Measurements from ENCODE around the gene ATP5PF.
A peak's percentile ranks its signal among the peaks of the same experiment; 100 is the strongest.
"Not testable (repeated sequence)": the region's sequence is repeated elsewhere in the genome, so short reads cannot be mapped to it uniquely, and the experiment has no call there.

ATP5PF gene, protein sequence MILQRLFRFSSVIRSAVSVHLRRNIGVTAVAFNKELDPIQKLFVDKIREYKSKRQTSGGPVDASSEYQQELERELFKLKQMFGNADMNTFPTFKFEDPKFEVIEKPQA

DNA sequence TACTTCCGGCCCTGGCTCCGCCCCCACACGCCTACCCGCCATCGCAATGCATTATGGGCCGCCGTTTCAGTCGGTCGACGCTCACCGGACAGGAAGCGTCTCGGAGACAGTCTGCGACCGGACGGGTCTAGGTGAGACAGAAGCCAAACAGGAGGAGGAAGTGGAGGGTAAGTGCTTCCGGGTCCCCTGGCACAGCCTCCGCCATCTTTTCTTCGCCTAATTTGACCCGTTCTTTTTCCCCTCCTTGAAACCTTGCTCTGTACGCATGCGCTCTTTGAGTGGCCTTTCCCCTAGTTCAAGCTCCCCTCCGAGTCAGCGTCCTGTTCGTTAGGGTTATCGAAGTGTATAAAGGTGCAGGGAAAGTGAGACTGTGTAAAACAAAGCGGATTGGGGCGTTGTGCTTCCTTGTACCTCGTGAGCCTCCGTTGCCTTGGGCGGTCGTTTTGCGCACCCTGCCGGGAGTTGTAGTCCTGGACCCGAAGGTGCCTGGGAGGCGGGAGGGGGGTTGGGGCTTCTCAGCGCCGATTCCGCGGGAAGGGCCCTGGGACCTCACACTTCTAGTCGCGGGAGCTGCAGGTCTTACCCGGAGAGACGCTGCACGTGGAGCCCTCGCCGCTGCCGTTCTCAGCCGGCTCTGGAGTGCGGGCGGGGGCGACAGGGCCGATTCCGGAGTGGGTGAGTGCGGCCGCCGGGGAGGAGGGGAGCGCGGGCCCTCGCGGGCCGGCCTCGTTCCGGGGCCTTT is at the start of gene ATP5PF, which contains the start of gene GABPA:
Gene ATP5PF, minus strand, starts transcription at position 1 of the 742 bp plus-strand sequence. CDS start 5,110 bp downstream, outside the sequence.
Gene GABPA, plus strand, starts transcription at position 69 of the 742 bp plus-strand sequence. CDS start 6,627 bp downstream, outside the sequence.
- DNase-seq (ENCODE audit: low read depth), result peak; percentile 95

DNA sequence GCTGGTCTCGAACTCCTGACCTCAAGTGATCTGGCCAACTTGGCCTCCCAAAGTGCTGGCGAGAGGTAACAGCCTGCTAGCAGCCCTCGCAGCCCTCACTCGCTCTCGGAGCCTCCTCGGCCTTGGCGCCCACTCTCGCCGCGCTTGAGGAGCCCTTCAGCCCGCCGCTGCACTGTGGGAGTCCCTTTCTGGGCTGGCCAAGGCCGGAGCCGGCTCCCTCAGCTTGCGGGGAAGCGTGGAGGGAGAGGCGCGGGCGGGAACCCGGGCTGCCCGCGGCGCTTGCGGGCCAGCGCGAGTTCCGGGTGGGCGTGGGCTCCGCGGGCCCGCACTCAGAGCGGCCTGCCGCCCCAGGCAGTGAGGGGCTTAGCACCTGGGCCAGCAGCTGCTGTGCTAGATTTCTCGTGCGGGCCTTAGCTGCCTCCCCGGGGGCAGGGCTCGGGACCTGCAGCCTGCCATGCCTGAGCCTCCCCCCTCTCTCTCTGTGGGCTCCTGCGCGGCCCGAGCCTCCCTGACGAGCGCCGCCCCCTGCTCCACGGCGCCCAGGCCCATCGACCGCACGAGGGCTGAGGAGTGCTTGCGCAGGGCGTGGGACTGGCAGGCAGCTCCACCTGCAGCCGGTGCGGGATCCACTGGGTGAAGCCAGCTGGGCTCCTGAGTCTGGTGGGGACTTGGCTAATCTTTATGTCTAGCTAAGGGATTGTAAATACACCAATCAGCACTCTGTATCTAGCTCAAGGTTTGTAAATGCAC is 43.6 kb upstream of the ATP5PF start:
- DNase-seq (ENCODE audit: low read depth), result not testable (repeated sequence)

DNA sequence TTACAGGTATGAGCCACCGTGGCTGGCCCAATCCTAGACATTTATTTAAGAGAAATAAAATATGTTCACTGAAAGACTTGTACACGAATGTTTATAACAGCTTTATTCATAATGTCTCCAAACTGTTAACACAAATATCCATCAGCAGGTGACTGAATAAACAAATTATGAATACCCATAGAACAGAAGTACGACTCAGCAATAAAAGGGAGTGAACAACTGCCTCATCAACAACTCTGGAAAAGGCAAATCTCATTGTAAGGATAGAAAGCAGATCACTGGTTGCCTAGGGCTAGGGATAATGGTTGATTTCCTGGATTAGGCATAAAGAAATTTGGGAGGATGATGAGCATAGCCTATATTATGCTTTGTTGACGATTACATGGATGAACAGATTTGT is 41.7 kb upstream of the ATP5PF start:
- DNase-seq (ENCODE audit: low read depth), result no peak

DNA sequence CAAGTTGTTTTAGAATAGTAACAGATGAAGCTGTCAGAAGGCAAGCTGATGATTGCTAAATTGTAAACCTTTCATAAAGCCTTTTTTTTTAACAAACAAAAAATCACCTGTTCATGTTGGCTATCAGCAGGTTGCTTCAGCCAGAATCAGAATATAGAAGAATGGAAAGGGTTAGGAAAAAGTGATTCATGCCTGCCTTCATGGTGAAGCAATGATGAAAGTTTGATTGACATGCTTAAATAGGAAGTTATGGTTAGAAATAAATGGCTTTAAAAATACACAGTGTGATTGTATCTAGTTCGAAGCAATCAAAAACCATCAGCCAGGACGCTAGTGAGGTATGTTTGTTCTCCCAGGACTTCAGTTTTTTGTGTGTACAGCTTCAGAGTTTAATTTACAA is 38.0 kb upstream of the ATP5PF start:
- DNase-seq (ENCODE audit: low read depth), result no peak

DNA sequence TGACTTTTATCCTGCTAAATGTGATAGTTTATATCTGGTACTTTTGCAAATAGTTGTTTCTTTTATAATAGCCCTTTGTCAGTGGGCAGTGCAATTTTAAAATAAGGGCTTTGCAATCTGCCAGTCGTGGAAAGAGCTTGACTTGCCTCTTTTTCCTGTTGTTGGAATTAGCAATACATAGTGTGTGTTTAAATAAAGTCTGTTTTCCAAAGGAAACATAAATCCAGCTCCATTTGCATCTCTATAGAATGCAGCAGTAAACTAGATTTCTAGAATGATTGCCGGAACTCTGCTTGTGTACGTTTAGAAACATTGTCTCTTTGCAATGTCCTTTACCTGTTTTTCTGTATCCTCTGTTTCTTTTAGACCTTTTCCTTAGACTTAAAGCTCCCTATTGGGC is 33.2 kb upstream of the ATP5PF start:
- DNase-seq (ENCODE audit: low read depth), result no peak

DNA sequence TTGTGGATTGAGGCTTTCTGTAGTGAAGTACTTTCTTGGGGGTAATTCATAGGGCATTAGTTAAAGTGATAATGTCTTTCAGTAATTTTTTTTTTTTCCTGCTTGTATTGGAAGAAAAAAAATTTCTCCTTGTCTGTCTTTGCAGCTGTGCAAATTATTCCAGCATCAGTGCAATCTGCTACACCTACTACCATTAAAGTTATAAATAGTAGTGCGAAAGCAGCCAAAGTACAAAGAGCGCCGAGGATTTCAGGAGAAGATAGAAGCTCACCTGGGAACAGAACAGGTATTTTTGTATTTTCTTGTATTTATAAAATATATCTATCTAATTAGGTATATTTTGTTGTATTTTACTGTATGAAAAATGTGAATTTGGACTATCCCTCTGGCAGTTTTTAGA is 29.4 kb upstream of the ATP5PF start:
- no peak for DNase-seq (ENCODE audit: low read depth)

DNA sequence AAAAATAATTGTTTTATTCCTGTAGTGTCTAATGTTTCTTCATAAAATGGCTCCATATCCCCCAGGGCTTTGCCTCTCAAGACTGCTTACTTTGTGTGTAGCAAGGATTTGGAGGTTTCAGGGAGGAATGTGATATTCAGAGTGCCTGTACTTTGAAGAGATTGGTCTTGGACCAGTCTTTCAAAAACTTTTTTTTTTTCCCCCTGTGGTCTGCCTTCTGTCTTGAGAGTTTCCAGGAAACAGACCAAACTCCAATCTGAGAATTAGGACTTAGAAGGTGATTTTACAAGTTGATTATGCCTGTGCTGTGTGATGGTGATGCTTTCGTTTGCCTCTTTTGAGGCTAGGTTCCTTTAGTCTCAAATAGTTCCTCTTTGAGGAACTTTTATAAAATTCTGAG is 26.0 kb upstream of the ATP5PF start:
- no peak for DNase-seq (ENCODE audit: low read depth)

DNA sequence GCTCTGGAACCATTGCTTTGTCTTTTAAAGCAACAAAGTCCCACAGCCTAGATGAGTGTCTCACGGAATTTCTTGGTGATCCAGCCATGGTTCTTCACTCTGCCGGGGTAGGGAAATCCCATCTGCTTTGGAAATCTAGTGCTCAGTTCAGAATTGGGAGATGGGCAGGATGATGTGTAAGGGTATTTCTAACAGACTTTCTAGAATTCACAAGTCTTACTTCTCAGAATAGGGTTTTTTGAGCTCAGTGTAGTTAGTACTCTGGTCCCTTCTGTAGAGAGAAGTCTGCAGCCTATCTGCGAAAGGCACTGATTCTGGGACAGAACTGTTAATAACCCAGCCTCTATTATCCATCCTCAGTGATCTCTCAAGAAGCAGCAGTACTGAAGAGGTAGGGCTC is 25.4 kb upstream of the ATP5PF start:
- no peak for DNase-seq (ENCODE audit: low read depth)

DNA sequence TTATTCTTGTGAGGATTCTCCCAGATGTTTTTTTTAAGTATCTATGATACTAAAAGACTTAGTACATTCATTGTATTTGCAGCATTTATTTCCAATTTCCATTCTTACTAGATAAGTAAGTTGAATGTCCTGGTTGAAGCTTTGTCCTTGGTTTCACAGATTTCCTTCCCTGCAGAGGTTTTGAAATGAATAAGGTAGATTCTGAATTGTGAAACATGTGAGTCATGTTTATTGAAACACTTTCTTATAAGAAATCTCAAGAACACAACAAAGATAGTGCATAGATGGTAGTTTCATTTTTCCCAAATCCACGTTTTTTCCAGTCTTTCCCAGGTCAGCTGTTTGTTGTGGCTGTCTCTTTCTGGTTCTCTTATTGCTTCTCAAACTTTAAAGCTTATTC is 24.9 kb upstream of the ATP5PF start:
- no peak for DNase-seq (ENCODE audit: low read depth)

DNA sequence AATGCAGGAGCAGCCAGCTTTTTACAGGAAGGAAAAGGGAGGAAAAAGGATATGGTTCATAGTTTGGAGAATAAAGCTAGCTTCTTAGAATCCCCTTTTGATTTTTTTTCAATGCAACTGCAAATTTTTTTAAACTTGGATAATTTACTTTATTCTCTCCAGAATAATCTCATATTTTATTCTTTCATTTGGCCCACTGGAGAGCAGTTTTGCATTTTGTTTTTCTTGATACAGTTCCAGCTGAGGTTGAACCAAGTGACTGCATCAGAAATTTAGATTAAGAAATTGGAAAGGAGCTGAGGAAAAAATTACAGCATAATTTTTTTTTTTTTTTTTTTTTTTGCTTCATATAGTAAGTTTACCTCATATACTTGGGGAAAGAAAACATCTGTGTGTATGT is 22.8 kb upstream of the ATP5PF start:
- DNase-seq (ENCODE audit: low read depth), result no peak

DNA sequence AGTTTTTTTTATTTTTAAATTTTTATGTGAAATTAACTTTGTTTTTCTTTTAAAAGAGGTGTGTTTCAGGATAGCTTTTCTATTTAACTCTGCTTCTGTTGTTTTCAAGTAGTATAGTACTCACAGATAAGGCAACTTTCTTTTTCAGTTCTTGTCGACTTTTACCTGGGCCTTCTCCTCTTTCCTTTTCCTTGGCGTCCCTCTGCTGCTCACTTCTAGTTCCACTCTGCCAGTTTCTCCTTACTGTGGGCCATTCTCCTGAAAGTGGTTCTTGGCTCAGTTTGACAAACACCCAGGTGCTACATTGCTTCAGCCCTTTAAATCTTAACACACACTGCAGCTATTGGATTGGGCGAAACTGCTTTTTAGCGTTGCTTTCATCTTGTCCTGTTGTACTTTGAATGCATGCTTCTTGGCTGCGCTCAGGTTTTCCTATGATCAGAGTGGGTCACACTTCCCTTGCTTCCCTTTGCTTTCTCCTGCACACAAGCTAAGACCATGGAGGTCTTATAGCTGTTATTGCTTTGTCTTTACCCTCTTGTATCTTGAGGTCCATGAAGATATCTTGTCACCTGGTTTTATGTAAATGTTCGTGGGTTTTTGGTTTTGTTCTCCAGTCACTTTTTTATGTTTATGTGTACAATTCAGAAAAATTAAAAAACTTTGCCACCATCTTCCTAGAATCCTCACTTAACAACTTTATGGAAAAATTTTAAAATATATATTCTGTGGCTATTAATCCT is 21.7 kb upstream of the ATP5PF start:
- no peak for DNase-seq (ENCODE audit: low read depth)

DNA sequence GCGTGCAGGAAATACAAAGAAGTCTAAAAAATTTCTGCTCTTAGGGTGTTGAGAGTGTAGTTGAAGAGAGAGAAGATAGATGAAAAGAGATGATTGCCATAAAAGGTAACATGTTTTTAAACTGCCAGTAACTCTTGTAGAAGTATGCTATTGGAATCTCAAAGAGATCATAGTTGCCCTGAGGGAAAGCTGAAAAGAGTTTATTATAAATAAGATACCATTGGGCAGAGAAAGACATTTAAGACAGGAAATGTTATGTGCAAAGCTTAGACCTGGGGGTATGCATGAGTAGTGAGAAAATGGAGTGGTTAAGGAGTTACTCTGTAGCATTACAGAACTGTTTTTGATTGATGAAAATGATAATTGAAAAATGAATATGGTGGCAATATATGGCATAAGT is 17.7 kb upstream of the ATP5PF start:
- DNase-seq (ENCODE audit: low read depth), result no peak

DNA sequence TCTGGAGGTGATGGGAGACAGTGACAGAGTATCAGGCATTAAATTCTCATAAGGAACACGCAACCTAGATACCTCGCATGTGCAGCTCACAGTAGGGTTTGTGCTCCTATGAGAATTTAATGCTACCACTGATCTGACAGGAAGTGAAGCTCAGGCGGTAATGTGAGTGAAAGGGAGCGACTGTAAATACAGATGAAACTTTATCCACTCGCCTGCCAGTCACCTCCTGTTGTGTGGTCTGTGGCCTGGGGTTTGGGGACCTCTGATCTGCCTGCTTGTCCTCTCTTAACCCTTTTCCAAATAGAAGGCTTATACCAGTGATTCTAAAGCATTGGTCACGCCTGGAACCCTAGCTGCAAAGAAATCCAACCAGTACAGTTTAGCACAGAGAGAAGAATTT is 15.4 kb upstream of the ATP5PF start:
- no peak for DNase-seq (ENCODE audit: low read depth)

DNA sequence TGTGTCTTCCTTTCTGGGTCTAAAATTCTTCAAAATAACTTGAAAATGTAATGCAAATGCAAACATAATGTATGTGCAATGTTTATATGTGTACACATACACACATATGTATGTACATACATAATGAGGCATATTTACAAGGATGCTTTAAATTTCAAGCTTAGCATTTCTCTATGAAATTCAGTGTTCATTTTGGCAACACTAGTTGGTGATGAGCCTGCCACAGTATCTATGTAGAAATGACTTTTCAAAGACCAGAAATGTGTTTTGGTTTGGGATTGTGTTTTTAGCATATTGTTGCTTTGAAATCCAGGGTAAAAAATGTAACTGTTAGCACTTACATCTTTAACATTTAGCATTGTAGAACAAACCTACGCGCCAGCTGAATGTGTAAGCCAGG is 10.2 kb upstream of the ATP5PF start:
- no peak for DNase-seq (ENCODE audit: low read depth)

DNA sequence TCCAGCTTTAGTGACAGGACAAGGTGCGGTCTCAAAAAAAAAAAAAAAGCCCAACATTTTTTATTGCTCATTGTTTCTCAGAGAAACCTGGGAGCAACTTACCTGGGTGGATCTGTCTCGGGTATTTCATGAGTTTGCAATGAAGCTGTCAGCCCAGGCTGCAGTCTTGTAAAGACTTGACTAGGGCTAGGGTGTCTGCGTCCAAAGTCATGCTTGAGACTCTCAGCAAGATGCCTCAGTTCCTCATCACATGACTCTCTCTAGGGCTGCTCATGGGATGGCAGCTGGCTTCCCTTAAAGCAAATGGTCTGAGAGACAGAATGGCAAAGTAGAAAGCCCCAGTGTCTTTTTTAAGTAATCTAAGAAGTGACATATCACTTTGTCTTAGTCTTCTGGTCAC is 8.2 kb upstream of the ATP5PF start:
- DNase-seq (ENCODE audit: low read depth), result no peak

DNA sequence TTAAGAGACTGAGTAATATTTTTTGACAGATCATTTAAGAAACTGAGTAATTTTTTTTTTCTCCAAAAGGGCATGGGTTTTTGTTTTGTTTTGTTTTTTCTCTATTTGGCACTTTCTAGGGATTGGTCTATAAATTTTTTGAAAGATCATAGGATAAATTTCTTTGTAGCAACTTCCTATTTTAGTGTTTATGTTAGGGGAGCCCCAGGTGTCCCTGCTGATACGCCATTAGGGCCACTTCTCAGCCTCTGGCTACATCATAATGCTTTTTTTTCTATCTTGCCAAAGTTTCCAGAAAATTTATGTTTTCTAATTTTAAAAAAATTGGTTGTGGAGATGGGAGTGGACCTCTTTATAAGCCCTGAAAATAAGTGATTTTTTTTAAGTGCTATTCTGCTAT is 2.7 kb upstream of the ATP5PF start:
- DNase-seq (ENCODE audit: low read depth), result no peak

DNA sequence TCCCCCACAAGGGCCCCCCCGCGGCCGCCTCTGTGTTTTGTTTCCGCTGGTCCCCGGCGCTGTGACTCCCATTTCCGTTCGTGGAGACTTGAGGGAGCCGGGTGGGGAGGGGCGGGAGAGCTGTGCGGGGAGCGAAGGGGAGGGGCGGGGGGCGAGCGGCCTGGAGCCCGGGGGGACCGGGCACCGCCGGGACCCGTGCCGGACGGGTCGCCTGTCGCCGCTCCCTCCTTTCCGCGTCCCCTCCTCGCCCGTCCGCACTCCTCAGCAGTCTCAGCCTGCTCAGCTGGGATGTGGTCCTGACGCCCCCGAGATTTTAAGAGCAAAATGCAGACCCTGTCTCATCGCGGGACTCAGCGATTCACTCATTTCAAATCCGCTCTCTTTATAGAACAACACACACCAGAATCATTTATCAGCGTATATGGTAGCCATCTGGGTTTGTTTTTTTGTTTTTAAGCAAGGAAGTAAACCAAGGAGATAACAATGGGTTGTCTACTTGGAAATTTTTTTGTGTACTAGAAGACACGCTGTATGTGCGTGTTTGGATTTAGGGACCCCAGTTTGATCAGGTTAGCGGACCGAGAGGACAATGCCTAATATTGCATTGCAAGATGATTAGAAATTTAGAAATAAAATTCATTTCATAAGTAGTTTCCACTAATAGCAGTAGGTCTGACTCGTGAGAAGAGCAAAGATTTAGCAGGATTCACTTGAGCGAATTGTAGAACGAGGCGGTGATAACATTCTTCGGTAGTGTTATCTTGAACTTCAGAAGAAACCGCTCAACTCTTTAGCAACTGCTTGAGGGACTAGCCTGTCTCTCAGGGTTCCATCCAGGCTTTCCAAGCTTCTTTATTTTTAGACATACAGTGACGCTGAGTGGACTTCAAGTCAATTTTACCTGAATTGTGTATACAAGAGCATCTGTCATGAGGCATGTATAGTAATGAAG is 1.2 kb upstream of the ATP5PF start:
- no peak for DNase-seq (ENCODE audit: low read depth)

DNA sequence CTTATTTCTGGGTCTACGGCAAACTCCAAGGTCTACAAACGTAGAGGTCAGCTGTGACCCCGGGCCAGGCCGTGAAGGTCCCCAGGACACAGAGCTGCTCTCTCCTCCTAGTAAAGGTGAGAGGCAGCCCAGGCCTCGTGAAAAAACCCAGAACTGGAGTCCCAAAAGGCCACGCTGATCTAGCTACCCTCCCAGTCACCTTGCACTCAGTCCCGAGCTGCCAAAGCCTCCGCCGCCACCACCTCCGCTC is 125 bp downstream of the ATP5PF start:
- DNase-seq (ENCODE audit: low read depth), result no peak

DNA sequence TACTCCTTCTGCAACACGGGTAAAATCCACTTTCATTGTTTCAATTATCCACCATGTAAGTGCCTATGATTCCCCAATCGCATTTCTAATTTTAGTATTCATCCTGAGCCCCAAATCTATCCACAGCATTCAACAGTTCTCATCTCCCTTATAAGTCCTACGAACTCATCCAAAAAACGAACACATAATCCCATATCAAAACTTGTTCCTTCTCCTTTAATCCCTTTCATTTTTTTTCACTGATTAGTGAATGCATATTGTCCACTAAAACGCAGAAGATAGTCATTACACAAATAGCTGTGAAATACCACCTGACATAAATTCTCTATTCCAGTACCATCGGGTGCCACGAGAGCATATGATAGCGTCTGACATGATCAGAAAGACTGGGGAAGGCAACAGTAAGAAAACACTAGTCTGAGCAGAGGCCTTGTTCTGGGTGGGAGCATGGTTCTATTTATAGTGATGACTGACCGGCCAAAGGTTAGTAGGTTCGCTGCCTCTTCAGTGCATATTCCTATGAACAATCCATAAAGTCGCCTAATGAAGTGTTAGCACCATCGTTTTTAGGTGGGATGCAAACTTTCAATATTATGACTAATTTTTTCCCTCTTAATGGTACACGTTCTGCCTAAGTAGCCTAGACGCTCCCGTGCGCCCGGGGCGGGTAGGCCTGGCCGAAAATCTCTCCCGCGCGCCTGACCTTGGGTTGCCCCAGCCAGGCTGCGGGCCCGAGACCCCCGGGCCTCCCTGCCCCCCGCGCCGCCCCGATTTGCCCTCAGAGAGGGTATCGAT is 648 bp downstream of the ATP5PF start:
- no peak for DNase-seq (ENCODE audit: low read depth)

DNA sequence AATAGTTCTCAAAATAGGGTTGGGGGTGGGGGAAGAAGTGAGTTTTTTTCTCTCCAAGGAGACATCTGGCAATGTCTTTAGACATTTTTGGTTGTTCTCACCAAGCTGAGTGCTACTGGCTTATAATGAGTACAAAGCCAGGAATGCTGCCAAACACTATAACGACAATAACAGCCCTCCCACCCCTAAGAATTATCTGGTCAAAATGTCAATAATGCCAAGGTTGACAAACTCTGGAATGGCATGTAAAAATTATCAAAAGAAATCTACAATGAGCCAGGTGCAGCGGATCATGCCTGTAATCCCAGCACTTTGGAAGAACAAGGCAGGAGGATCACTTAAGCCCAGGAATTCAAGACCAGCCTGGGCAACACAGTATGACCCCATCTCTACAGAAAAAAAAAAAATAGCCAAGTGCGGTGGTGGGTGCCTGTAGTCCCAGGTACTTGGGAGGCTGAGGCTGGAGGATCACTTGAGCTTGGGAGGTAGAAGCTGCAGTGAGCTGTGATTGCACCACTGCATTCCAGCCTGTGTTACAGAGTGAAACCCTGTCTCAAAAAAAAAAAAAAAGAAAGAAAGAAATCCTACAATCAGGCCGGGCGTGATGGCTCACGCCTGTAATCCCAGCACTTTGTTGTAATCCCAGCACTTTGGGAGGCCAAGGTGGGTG is 2.5 kb downstream of the ATP5PF start:
- no peak for DNase-seq (ENCODE audit: low read depth)

Data from non-pigmented ciliary epithelial cell (primary cell).